Posterior cingulate gyrus (tissue), 11 donors: ENCODE measurements around the gene PTGIS.

Source experiments
- DNase-seq, 10 donors: peaks; one replicate each; pipeline versions ENCODE4 v3.0.0 to v3.0.0-alpha.2; 2020 to 2021; ENCODE audit warnings: mixed read lengths in 3 of 10
- intact Hi-C: fragments of 100-400 bp; cut with DNase I; formaldehyde crosslinking; loops from one replicate; pipeline ENCODE4 v1.15.1; 2023

Gene PTGIS

DNA sequence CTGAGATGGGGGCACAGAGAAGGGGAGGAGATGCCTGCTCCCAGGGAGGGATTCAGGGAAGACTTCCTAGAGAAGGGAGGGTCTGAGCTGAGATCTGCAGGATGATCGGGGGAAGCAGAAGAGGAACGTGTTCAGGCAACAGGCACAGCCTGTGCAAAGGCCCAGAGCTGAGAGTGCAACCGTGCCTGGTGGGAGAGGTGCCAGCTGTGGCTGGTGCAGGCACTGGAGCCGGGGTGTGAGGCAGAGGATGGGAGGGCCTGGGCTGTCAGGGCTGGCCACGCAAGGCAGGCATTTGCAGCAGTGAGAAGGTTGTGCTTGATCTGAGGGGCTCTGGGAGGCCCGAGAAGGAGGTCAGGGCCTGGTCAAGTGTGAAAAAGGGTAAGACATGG lies 27.7 kb downstream of the PTGIS start:
- intact Hi-C loops = loop anchor here (2.0 kb wide), 1 partner anchor 67 kb away; no protein-coding TSS in a partner anchor
- DNase-seq = peak in 1 of 10 donors; percentile 72

DNA sequence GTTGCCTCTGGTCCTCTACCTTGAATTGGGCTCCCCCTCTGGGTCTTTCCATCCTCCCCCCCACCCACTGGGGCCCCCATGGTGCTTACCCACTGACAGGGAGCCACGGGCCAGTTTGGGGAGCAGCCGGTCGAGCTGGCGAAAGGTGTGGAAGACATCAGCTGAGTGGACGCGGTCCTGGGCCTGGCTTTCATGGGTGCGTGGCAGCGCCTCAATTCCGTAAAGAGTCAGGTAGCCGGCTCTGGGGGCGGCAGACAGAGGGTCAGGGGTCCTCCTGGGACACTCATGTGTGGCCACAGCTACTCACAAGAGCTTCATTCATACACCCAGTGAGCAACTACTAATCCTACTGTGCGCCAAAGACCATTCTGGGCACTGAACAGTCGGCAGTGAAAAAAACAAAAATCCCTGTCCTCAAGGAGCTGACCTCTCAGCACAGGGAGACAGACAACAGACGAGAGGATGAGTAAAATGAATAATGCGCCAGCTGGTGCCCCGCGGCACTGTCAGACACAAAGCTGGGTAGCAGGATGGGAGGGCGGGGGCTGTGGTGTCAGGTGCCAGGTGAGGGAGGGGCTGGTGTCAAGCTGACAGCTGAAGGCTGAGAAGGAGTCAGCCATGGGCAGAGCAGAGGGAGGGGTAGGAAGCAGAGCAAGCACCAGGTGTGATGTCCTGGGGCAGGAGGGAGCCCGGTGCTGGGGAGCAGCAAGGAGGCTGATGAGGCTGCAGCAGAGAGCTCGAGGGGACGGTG lies 28.3 kb downstream of the PTGIS start:
- no peak for DNase-seq
- intact Hi-C loops = loop anchor here (2.0 kb wide), 1 partner anchor 67 kb away; no protein-coding TSS in a partner anchor

DNA sequence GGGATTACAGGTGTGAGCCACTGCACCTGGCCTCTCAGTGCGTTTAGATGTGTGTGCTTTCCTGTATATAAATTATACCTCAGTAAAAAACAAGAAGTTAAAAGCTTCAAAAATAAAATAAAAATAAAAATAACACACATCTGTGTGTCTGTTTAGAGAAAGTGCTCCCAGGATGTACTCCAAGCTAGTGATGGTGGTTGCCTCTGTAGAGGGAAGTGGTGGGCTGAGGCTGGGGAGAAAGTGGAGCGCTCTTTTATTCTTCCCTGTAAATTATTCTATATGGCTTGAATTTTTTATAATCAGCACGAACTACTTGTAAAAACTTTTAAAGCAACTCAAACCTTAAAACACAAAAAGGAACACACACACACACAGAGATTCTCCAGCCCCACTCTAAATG lies 29.0 kb downstream of the PTGIS start:
- intact Hi-C loops = no loop called here
- DNase-seq = no peak

DNA sequence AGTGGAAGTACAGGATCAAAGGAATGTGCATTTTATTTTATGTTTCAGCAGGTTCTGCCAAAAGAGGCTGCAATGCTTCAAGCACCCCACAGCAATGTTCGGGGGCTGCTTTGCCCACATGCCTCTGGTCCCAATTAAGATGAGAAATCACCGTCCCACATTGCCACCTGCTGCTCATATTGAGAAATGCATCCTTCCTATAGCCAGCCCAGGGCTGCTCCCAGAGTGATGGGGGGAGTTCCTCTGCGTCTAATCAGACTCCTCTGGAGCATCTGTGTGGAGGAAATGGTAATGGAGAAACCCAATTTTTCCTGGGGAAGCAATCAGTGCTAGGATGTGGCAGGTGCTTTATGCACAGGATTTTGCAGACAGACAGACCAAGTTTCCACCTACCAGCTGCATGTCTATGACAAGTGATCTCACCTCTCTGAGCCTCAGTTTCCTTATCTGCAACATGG lies 33.7 kb downstream of the PTGIS start:
- DNase-seq = peak in 8 of 10 donors; percentile 25 to 92 (median 61)
- intact Hi-C loops = loop anchor here (1.0 kb wide), 1 partner anchor 200 kb away; no protein-coding TSS in a partner anchor

DNA sequence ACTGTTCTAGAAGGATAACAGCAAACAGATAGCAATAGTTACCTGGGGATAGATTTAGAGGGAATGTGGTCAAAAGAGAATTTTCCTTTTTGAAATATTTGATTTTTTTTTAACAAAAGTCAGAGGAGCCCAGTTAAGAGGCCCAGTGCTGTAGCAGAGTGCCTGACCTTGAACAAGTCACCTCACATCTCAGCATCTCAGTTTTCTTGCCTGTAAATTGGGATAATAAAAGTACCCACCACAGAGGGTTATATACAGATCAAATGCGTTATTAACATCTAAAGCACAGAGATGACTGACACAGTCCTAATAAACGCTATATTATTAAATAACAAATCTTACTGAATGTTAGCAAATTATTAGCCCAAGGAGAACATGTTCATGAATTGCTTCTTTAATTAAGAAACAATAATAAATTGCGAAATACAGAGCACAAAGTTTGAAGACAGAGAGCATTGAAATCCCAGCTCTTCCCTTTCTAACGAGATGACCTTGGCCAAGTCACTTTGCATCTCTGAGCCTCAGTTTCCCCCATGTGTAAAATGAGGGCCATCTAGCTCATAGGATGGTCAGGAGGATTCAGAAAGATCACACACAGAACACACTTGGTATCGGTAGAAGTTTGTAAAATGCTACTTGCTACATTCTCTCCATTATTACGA lies 35.5 kb downstream of the PTGIS start:
- DNase-seq = no peak
- intact Hi-C loops = no loop called here

DNA sequence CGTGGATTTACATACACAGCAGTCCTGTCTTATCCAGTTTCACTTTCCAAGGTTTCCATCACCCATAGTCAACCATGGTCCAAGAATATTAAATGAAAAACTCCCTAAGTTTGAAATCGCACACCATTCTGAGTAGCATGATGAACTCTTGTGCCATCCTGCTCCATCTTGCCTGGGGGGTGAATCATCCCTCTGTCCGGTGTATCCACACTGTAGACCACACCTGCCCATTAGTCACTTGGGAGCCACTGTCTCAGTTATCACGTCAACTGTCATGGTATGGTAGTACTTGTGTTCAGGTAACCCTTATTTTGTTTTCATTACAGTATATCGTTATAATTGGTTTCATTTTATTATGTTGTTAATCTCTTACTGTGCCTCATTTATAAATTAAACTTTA lies 38.5 kb downstream of the PTGIS start:
- intact Hi-C loops = no loop called here
- no peak for DNase-seq

DNA sequence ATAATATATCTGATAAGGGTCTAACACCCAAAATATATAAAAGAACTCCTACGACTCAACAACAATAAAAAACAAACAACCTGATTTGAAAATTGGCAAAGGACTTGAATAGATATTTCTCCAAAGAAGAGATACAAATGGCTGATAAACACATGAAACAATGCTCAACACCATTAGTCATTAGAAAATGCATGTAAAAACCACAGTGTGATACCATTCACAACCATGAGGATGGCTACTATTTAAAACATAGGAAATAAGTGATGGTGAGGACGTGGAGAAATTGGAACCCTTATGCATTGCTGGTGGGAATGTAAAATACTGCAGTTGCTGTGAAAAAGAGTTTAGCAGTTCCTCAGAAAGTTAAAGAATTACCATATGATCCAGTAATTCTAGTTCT lies 41.4 kb downstream of the PTGIS start:
- intact Hi-C loops = no loop called here
- DNase-seq = no peak

DNA sequence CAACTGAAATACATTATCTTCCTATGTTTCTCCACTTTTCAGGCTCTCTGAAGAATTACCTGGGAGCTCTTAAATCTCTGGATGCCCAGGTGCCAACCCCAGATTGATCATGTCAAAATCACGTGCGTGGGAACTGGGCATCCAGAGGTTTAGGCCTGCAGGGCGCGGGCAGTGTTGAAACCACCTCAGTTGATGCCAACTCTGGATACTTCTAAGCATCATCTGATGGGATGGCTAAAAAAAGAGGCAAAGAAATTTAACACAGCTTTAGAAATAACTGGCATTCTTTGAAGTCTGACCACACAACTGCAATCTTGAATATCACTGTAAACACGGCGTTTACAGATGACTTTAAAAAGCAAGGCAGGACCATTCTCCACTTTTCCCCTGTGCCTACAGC lies 41.9 kb downstream of the PTGIS start:
- DNase-seq = no peak
- intact Hi-C loops = no loop called here

DNA sequence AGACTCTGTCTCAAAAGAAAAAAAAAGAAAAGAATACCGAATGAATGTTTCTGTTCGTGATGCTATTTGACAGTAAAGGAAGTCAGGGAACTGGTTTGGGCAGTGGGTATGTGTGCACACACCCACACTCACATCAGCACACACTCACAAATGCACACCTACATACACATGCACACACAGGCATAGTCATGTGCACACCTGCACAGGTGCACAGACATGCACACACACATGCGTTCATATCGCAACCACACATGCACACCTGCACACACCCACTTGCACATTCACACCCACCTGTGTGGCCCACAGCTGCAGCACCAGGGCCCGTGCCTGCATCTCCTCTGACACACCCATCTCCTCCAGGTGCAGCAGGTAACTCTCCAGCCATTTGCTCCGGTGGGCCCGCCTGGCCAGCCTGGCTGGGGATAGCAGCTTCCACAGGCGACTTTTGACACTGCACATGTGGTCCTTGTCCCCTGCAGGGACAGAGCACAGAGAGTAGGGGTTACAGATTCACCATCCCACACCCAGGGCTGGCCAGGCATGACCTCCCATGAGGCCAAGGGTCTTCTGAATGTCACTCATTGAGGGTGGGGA lies 44.1 kb downstream of the PTGIS start:
- intact Hi-C loops = no loop called here
- DNase-seq = peak in 1 of 10 donors; percentile 43

DNA sequence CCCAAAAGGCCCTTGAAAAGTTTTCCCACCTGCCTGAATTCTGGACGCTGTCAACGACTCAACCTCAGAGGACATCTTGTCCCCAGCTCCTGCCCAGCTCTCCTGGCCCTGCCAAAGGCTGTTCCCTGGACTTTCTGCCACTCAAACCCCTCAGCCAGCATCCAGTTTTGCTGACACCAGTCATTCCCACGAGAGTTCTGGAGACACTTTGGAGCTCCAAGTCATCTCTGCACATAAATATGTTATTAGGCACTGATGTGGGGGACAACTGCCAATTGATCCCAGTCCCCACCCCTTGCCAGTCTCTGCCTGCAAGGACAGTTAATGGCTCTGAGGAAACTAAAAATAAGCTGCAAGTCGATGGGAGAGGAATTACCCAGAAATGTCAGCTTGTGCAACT lies 46.6 kb downstream of the PTGIS start:
- intact Hi-C loops = no loop called here
- peak in 1 of 10 donors; percentile 24 for DNase-seq

DNA sequence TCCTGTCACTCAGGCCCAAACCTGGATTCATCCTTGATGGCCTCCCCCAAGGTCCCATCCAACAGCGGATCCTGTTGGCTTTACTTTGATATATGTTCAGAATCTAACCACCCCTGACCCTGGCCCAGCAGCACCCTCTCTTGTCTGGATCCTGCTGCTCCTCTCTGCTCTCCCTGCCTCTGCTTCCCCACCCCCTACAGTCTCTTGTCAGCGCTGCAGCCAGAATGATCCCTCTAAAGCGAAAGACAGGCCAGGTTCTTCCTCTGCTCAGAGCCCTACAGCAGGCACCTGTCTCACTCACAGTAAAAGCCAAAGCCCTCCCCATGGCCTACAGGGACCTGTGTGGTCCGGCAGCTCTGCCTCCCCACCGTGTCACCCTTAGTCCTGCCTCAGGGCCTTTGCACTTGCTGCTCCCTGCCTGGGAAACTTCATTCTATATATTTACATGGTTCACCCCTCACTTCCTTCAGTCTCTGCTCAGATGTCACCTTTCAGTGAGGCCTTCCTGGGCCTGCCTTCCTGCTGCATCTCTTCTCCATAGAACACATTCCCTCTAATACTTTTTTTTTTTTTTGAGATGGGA lies 48.1 kb downstream of the PTGIS start:
- DNase-seq = no peak
- intact Hi-C loops = no loop called here

DNA sequence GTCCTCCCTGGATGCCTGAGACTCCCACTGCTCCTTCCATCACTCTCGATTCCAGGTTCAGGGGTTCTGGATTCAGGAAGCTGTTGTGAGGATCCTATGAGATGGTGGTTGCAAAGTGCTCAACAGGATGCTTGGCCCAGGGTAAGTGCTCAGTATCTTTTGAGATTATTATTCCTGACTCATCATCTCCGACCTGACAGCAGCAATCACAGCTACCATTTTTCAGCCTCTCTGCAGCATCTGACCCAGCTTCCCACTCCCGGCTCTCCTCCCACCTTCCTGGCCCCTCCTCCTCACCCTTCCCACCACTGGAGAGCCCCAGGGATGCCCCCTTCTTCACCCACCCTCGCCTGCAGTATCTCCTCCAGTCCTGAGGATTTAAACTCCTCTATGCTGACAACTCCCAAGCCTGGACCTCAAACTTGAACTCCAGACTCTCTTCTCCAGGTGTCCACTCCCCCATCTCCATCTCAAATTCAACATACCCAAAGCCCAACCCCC lies 48.7 kb downstream of the PTGIS start:
- no peak for DNase-seq
- intact Hi-C loops = no loop called here

DNA sequence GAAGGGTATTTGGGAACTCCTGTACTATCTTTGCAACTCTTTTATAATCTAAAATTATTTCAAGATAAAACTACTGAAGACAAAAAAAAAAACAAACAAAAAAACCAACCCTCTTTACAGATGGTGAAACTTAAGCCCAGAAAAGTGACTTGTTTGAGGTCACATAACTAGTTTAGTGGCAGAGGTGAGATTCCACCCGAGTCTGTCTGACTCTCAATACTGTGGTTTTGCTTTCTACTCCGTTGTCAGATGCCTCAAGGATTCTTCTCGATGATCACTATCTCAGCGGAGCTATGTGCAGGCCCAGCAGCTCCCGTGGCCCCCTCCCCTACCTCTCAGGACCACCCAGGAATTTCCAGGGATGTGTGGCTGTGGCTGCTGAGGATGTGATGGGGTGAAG lies 49.4 kb downstream of the PTGIS start:
- intact Hi-C loops = no loop called here
- DNase-seq = no peak

DNA sequence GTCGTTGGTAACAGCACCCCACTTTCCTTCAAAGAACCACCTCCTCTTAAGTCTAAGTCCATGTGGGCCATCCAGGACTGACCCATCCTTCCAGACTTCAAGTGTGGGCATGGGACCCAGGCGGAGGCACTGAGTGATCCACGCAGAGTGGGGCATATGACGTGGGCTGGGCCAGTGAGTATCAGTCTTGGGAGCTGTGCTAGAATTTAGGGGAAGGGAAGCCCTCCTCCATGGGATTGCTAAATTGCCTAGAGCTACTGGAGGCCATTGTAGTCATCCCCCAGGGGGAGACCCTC lies 50.2 kb downstream of the PTGIS start:
- no peak for DNase-seq
- intact Hi-C loops = no loop called here

DNA sequence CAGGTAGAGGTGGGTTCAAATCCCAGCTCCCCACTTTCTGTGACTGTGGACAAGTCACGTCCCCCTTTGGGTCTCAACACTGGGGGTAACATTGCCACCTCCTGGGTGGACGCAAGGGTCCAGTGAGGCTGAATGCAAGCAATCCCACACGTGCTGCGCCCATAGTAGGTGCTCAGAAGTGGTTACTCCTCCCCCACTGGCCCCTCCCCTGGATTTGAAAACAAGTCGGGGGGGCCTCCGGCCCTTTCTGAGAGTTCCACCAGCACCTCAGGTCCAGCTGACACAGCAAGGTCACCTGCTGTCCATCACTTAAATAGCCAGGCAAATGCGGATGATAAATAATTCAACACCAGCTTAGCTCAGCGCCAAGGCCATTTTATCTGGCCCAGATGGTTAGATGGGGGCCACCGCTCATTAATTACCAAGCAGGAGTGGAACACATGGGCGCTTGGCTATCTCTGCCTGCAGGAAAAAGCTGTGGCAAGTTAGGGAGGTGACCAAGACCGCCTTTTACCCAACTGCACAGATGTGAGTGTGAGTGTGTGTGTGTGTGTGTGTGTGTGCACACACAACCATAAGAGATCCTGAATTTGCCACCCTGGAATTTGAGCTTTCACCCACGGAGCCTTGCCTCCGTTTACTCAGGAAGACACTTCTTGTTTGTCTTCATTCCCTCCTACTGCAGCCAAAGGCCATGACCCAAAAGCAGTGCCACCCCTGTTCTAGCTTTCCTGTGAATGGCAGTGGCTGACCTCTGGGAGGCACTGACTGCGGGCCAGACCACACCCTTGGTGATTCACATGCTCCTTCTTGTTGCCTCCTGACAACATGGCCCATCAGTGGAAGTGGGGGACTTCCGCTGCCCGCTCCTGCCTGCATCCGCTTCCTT lies 50.8 kb downstream of the PTGIS start:
- intact Hi-C loops = no loop called here
- DNase-seq = no peak

DNA sequence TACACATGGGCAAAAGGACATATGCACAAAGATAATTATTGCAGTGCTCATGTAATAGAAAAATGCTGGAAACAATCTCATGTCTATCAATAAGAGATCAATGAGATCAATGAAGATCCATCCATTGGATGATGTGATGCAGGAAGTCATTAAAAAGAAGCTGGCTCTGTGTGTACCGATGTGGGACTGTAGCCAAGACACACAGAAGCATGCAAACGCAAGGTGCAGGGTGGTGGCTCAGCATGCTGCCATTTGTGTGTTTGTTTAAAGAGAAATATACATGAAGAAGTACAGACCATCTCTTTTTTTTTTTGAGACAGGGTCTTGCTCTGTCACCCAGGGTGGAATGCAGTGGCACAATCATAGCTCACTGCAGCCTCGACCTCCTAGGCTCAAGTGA lies 52.4 kb downstream of the PTGIS start:
- intact Hi-C loops = no loop called here
- DNase-seq = no peak

DNA sequence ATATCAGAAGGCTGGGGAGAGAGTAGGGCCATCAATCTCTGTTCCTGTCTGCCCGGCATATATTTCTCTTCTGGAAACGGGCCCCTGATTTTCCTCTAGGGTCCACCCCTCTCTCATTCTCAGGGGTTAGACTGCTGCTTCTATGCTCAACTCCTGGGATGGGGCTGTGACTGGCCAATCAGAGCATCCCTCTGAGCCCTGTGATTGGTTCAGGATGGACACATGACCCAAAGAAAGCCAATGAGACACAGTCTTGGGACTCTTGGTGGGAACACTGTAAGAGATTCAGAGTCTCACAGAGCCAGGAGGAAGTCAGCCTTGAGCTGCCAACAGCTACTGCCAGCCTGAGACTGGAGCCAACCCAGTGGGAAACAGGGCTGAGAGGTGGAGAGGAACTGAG lies 54.4 kb downstream of the PTGIS start:
- intact Hi-C loops = no loop called here
- DNase-seq = no peak

DNA sequence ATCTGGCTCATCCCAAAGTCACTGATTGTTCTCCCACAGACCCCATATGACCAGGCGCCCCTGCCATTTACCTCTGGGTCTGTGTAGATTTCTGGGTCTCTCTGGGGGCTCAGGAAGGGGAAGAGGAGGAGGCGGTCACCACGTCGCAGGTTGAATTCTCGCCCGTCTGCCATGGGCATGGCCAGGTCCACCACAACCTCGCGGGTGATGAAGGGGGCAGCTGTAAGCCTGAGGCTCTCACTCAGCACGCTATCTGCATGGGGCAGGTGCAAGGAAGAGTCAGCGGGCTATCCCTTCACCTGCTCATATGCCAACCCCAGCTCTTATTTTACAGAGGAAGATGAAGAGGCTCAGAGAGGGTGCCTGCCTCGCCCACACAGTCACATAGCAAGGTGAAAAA lies 54.9 kb downstream of the PTGIS start:
- intact Hi-C loops = no loop called here

DNA sequence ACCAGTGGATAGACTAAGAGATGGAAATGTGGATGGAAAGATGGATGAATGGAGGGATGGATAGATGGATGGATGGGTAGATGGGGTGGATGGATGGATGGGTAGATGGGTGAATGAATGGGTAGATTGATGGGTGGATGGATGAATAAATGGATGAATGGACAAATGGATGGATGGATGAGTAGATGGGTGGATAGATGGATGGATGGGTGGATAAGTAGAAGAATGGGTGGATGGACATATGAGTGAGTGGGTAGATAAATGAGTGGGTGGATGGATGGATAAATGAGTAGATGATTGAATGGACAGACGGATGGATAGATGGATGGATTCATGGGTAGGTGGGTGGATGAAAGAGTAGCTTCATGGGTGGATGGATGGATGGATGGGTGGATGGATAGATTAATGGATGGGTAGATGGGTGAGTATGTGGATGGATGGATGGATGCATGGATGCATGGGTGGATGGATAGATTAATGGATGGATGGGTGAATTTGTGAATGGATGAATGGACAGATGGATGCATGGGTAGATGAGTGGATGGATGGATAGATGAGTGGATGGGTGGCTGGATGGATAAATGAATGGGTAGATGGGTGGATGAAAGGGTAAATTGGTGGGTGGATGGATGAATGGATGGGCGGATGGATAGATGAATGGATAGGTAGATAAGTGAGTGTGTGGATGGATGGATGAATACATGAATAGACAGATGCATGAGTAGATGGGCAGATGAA lies 56.0 kb downstream of the PTGIS start:
- intact Hi-C loops = no loop called here
- DNase-seq = no peak

More for the DNA sequence above, 54.9 kb downstream of the PTGIS start:
- no peak for DNase-seq
